ENCODE results near the gene KCNJ4.

DNA sequence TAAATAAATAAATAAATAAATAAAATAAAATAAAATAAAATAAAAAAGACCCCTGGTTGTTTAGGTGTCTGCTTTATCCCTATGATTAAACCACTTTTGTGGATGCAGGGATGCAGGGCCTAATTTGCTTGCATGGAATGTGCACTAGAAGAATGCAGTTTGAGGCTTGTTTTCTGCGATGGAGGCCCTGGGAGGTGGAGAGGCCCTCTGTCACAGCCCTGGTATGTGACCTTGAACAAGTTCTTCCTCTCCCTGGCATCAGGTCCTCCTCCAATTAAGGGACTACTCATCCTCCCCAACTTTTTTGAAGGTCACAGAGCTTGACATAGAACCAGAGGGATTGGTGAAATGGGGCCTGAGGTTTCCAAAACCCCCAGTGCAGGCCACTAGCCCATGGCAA is 22.7 kb downstream of the KCNJ4 start:
- TF ChIP-seq, protein P1, sequence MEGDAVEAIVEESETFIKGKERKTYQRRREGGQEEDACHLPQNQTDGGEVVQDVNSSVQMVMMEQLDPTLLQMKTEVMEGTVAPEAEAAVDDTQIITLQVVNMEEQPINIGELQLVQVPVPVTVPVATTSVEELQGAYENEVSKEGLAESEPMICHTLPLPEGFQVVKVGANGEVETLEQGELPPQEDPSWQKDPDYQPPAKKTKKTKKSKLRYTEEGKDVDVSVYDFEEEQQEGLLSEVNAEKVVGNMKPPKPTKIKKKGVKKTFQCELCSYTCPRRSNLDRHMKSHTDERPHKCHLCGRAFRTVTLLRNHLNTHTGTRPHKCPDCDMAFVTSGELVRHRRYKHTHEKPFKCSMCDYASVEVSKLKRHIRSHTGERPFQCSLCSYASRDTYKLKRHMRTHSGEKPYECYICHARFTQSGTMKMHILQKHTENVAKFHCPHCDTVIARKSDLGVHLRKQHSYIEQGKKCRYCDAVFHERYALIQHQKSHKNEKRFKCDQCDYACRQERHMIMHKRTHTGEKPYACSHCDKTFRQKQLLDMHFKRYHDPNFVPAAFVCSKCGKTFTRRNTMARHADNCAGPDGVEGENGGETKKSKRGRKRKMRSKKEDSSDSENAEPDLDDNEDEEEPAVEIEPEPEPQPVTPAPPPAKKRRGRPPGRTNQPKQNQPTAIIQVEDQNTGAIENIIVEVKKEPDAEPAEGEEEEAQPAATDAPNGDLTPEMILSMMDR (IDR thresholded peaks at IDR 0.05) = no peak
- TF ChIP-seq POLR2A (IDR thresholded peaks at IDR 0.05) = no peak

All from thyroid gland (tissue), 4 donors.